Endodermal cell (in vitro differentiated cells): ENCODE results near the gene CARD14. TPM values are rescaled to one million over a fixed set of nuclear protein-coding genes. Genes with fewer than 3 reads are reported as not detected.

Experiments used
- DNase-seq: peaks from one replicate; pipeline ENCODE4 v3.0.0-alpha.2; 2017
- H3K27ac ChIP-seq: 2 replicates; pipeline ENCODE4 v1.5.1; 2013; ENCODE audit warnings: mild to moderate bottlenecking, low read depth, low read length, moderate library complexity
- H3K27me3 ChIP-seq: 2 replicates; pipeline ENCODE4 v1.6.1; 2013; ENCODE audit warnings: mild to moderate bottlenecking, low read length, moderate library complexity; ENCODE audit not compliant: insufficient read depth, control insufficient read depth, poor library complexity, severe bottlenecking
- H3K36me3 ChIP-seq: 2 replicates; pipeline ENCODE4 v1.7.0; 2013; ENCODE audit warnings: mild to moderate bottlenecking, low read length, moderate library complexity; ENCODE audit not compliant: control insufficient read depth, insufficient read depth
- H3K4me1 ChIP-seq: one replicate; pipeline ENCODE4 v1.7.0; 2013; ENCODE audit warnings: low read length; ENCODE audit not compliant: control insufficient read depth, insufficient read depth
- H3K4me3 ChIP-seq: 2 replicates; pipeline ENCODE4 v1.5.1; 2013; ENCODE audit warnings: mild to moderate bottlenecking, low read length, moderate library complexity
- H3K9ac ChIP-seq: 2 replicates; pipeline ENCODE4 v1.6.1; 2013; ENCODE audit warnings: mild to moderate bottlenecking, low read length, moderate library complexity; ENCODE audit not compliant: poor library complexity, severe bottlenecking; ENCODE audit errors: extremely low read depth
- H3K9me3 ChIP-seq: 2 replicates; pipeline ENCODE4 v1.6.1; 2013; ENCODE audit warnings: mild to moderate bottlenecking, low read length, moderate library complexity; ENCODE audit not compliant: control insufficient read depth
- H3K27ac Mint-ChIP-seq: 2 replicates; pipeline ENCODE4 v1.8.0; 2020; ENCODE audit warnings: mixed read lengths
- H3K27me3 Mint-ChIP-seq: 2 replicates; pipeline ENCODE4 v1.8.0; 2021; ENCODE audit warnings: mild to moderate bottlenecking, mixed read lengths; ENCODE audit not compliant: insufficient read depth
- H3K36me3 Mint-ChIP-seq: 2 replicates; pipeline ENCODE4 v1.8.0; 2020; ENCODE audit warnings: low read depth, mixed read lengths
- H3K4me1 Mint-ChIP-seq: 2 replicates; pipeline ENCODE4 v1.8.0; 2020; ENCODE audit warnings: mixed read lengths
- H3K4me3 Mint-ChIP-seq: 2 replicates; pipeline ENCODE4 v1.8.0; 2020; ENCODE audit warnings: mild to moderate bottlenecking, moderate library complexity, mixed read lengths
- H3K9me3 Mint-ChIP-seq: 2 replicates; pipeline ENCODE4 v1.8.0; 2020; ENCODE audit warnings: mild to moderate bottlenecking, mixed read lengths
- CTCF ChIP-seq: fragments of 200-600 bp; sonication (generic); conservative IDR thresholded peaks from 2 replicates; pipeline ENCODE4 v1.5.0; 2021; ENCODE audit warnings: antibody characterized with exemption, mild to moderate bottlenecking
- WGBS, 2 experiments: methylation state at CpG; one replicate each; pipeline versions ENCODE4 v1.1.5 to v1.1.7; 2013; ENCODE audit warnings: missing lambda C conversion rate in 2 of 2, mixed read lengths in 1 of 2; ENCODE audit not compliant: insufficient coverage in 1 of 2, insufficient read length in 1 of 2; 5-methylcytosine and 5-hydroxymethylcytosine counted together
- total RNA-seq, 2 donors: library from RNA; stranded (reverse); fragmentation: NEBNext Ultra II Directional in 1 of 2; extraction: Animal tissue kit (Norgen Biotek cat#: 25700) in 1 of 2; gene quantifications; 2 replicates in 1 of 2; 3 replicates in 1 of 2; pipeline ENCODE4 v1.2.1, GENCODE V29; 2021

CARD14 gene
- total RNA-seq, 2 donors from 2014 or later, result 0.31 TPM; not detected in 1

DNA sequence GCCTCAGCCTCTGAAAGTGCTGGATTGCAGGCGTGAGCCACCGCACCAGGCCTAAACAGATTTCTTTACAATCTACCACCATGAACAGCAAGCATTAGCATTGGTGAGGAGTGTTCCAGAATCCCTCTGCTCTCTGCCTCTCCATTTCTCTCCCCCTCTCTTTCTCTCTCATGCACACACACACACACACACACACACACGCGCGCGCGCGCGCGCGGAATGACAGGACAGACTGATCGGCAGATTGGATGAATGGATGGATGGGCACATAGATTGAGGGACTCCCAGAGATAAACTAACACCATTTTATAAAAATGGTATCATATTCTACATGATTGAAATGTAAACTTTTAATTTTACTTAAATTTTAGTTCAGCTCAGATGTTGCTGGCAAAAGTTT, 3.3 kb downstream of the CARD14 start:
- Mint-ChIP-seq H3K9me3 (no peaks in the 10 kb centered on the region), H3K4me1 (no peaks in the 10 kb centered on the region), H3K27me3 (peaks cover 6% of the 10 kb centered on the region), H3K36me3 (no peaks in the 10 kb centered on the region), H3K27ac (no peak overlapping the region), H3K4me3 (no peak overlapping the region)
- Histone ChIP-seq H3K9ac (no peak overlapping the region), H3K4me3 (no peak overlapping the region), H3K4me1 (no peaks in the 10 kb centered on the region), H3K9me3 (no peaks in the 10 kb centered on the region), H3K27ac (no peak overlapping the region), H3K36me3 (no peaks in the 10 kb centered on the region), H3K27me3 (no peaks in the 10 kb centered on the region)
- DNase-seq, result no peak
- TF ChIP-seq CTCF, result no peak
- 94% methylated on average over 12 of the region's 12 CpGs; no CpG with 5 or more reads in 1 of the 2 experiments for WGBS, 2 experiments

GRCh38 chr17:80173916-80174315, 4.1 kb downstream of the CARD14 start:
- Mint-ChIP-seq H3K4me1 (no peaks in the 10 kb centered on the region), H3K9me3 (no peaks in the 10 kb centered on the region)
- 91 to 92% methylated on average over 5 of the region's 6 CpGs for WGBS, 2 experiments

GRCh38 chr17:80176757-80177156, 6.9 kb downstream of the CARD14 start:
- Histone ChIP-seq H3K9me3 (no peaks in the 10 kb centered on the region), H3K27ac (no peak overlapping the region), H3K4me3 (no peak overlapping the region), H3K36me3 (no peaks in the 10 kb centered on the region), H3K9ac (no peak overlapping the region), H3K27me3 (no peaks in the 10 kb centered on the region), H3K4me1 (no peaks in the 10 kb centered on the region)
- 93 to 96% methylated on average over 11 of the region's 11 CpGs for WGBS, 2 experiments
- Mint-ChIP-seq H3K27ac (no peak overlapping the region), H3K4me1 (no peaks in the 10 kb centered on the region), H3K9me3 (no peaks in the 10 kb centered on the region), H3K36me3 (no peaks in the 10 kb centered on the region), H3K27me3 (peaks cover 6% of the 10 kb centered on the region), H3K4me3 (no peak overlapping the region)
- TF ChIP-seq CTCF, result no peak
- no peak for DNase-seq

More at GRCh38 chr17:80173916-80174315, 4.1 kb downstream of the CARD14 start:
- Histone ChIP-seq H3K9me3 (no peaks in the 10 kb centered on the region), H3K27me3 (no peaks in the 10 kb centered on the region), H3K36me3 (no peaks in the 10 kb centered on the region), H3K27ac (no peak overlapping the region), H3K4me3 (no peak overlapping the region), H3K4me1 (no peaks in the 10 kb centered on the region), H3K9ac (no peak overlapping the region)
- Mint-ChIP-seq H3K4me3 (no peak overlapping the region), H3K27me3 (peaks cover 6% of the 10 kb centered on the region), H3K27ac (no peak overlapping the region), H3K36me3 (no peaks in the 10 kb centered on the region)
- no peak for TF ChIP-seq CTCF
- DNase-seq, result no peak
